Tibial artery (tissue), 4 donors: ENCODE results near the gene KCNJ1.

Experiments
- DNase-seq, 2 donors: peaks; one replicate each; pipeline ENCODE4 v3.0.0-alpha.2; 2019
- H3K27ac ChIP-seq, 2 donors: fragments of 200-600 bp; sonication (generic) in 1 of 2; 1 replicate in 1 of 2; 2 replicates in 1 of 2; pipeline ENCODE4 v1.5.1; 2018 to 2019; ENCODE audit warnings: mild to moderate bottlenecking in 1 of 2
- H3K27me3 ChIP-seq, 2 donors: fragments of 200-600 bp; sonication (generic) in 1 of 2; one replicate each; pipeline versions ENCODE4 v1.5.1 to v1.6.0; 2016 to 2019
- H3K36me3 ChIP-seq, 3 donors: fragments of 200-600 bp; sonication (generic) in 2 of 3; one replicate each; pipeline ENCODE4 v1.5.1; 2016 to 2019; ENCODE audit warnings: mild to moderate bottlenecking in 2 of 3
- H3K4me1 ChIP-seq, 4 donors: fragments of 200-600 bp; sonication (generic) in 2 of 4; 1 replicate in 3 of 4; 2 replicates in 1 of 4; pipeline ENCODE4 v1.5.1; 2016 to 2019
- H3K4me3 ChIP-seq, 2 donors: fragments of 200-600 bp; sonication (generic) in 1 of 2; 1 replicate in 1 of 2; 2 replicates in 1 of 2; pipeline ENCODE4 v1.5.1; 2018 to 2019; ENCODE audit warnings: mild to moderate bottlenecking in 2 of 2
- H3K9me3 ChIP-seq, 3 donors: fragments of 200-600 bp; sonication (generic) in 1 of 3; one replicate each; pipeline ENCODE4 v1.5.1; 2016 to 2019
- intact Hi-C: fragments of 100-400 bp; cut with DNase I; formaldehyde crosslinking; loops from one replicate; pipeline ENCODE4 v1.15.0; 2023; ENCODE audit warnings: low total_unique reads
- TF ChIP-seq, protein P1 (sequence below), 2 experiments: fragments of 200-600 bp in 1 of 2; fragments of 450-650 bp in 1 of 2; IDR thresholded peaks; one replicate each; pipeline ENCODE4 v1.5.1; 2017 to 2019; ENCODE audit warnings: antibody characterized with exemption in 2 of 2, mild to moderate bottlenecking in 1 of 2, moderate library complexity in 1 of 2

The KCNJ1 gene

DNA sequence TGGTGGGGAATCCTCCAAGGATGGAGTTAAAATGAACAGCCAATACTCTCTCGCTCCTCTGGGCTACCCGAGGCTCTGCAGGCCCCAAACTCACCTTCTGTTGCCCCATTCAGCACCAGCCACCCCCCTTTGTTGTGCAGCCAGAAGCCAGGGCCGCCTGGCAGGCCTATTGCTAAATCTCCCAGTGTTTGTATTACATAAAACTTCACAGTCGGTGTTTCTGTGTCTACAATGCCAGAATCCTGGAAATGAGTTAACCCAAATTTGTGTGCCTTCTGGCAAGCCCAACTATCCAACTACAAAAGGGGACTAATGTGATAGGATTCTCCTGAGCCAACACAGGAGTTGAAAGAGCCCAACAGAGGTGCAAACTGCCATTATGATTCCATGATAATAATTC lies 33.4 kb upstream of the KCNJ1 start:
- Histone ChIP-seq H3K4me3 (no peak overlapping the region), H3K27ac (no peak overlapping the region), H3K4me1 (peaks cover 0 to 36% (median 13%) of the 10 kb centered on the region in 4 donors), H3K9me3 (no peaks in the 10 kb centered on the region), H3K36me3 (no peaks in the 10 kb centered on the region), H3K27me3 (no peaks in the 10 kb centered on the region)
- TF ChIP-seq, protein P1, sequence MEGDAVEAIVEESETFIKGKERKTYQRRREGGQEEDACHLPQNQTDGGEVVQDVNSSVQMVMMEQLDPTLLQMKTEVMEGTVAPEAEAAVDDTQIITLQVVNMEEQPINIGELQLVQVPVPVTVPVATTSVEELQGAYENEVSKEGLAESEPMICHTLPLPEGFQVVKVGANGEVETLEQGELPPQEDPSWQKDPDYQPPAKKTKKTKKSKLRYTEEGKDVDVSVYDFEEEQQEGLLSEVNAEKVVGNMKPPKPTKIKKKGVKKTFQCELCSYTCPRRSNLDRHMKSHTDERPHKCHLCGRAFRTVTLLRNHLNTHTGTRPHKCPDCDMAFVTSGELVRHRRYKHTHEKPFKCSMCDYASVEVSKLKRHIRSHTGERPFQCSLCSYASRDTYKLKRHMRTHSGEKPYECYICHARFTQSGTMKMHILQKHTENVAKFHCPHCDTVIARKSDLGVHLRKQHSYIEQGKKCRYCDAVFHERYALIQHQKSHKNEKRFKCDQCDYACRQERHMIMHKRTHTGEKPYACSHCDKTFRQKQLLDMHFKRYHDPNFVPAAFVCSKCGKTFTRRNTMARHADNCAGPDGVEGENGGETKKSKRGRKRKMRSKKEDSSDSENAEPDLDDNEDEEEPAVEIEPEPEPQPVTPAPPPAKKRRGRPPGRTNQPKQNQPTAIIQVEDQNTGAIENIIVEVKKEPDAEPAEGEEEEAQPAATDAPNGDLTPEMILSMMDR (IDR thresholded peaks at IDR 0.05), result no peak
- no peak for DNase-seq
- intact Hi-C loops, result no loop called here

DNA sequence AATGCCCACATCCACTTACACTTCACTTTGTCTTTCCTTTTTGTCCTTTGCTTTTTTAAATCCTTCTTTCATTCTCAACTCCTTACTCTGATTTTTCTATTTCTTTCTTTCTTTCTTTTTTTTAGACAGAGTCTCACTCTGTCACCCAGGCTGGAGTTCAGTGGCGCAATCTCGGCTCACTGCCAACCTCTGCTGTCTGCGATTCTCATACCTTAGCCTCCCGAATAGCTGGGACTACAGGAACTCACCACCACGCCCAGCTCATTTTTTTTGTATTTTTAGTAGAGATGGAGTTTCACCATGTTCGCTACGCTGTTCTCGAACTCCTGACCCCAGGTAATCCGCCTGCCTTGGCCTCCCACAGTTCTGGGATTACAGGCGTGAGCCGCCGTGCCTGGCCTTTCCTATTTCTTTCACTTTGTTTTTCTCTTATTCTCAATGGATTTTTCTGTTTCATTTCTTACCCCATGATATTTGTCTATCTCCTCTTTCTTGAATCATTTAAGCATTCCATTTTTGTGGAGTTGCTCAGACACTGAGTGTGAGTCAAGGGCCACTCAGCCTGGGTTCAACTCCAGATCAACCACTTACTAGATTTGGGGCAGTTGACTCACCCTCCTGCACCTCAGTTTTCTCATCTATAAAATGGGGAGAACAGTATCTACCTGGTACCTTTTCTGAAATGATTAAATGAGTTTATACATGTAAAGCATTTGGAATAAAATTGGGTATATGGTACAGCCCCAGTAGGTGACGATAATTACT lies 31.7 kb upstream of the KCNJ1 start:
- no peaks in the 10 kb centered on the region for H3K9me3 ChIP-seq
- H3K36me3 ChIP-seq, result no peaks in the 10 kb centered on the region
- H3K4me1 ChIP-seq, result peaks cover 0 to 24% (median 6%) of the 10 kb centered on the region in 4 donors
- intact Hi-C loops, result no loop called here
- H3K27ac ChIP-seq, result no peak overlapping the region
- TF ChIP-seq, protein P1 (IDR thresholded peaks at IDR 0.05), result no peak
- H3K27me3 ChIP-seq, result no peaks in the 10 kb centered on the region
- DNase-seq, result no peak
- no peak overlapping the region for H3K4me3 ChIP-seq

DNA sequence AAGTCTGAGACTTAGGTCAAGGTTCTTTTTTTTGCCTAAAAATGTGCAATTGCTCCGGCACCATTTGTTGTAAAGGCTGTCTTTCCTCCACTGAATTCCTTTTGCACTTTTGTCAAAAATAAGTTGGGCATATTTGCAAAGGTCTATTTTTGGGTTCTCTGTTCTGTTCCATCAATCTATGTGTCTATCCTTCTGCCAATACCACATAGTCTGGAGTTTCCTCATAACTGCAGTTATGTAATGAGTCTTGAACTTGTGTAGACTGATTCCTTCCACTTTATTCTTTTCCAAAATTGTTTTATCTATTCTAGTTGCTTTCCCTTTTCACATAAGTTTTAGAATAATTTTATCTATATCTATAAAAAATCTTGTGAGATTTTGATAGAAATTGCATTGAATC lies 30.7 kb upstream of the KCNJ1 start:
- no peak for DNase-seq
- Histone ChIP-seq H3K27me3 (no peaks in the 10 kb centered on the region), H3K9me3 (no peaks in the 10 kb centered on the region), H3K4me1 (peaks cover 0 to 30% (median 6%) of the 10 kb centered on the region in 4 donors), H3K27ac (no peak overlapping the region), H3K36me3 (no peaks in the 10 kb centered on the region), H3K4me3 (no peak overlapping the region)
- TF ChIP-seq, protein P1 (IDR thresholded peaks at IDR 0.05), result no peak
- intact Hi-C loops, result no loop called here

DNA sequence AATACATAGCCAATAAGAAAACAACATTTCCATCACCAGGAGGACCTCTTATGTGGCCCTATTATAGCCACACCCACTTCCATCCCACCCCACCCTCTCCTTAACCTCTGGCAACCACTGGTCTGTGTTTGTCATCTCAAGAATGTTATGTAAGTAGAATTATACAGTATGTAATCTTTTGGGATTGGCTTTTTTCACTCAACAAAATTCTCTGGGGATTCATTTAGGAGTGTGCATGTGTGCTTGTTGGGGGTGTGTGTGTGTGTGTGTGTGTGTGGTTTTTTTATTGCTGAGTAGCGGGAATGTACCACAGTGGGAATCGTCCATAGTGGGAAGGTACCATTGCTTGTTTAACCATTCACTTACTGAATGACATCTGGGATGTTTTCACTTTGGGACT lies 29.3 kb upstream of the KCNJ1 start:
- peaks cover 0 to 35% (median 6%) of the 10 kb centered on the region in 4 donors for H3K4me1 ChIP-seq

DNA sequence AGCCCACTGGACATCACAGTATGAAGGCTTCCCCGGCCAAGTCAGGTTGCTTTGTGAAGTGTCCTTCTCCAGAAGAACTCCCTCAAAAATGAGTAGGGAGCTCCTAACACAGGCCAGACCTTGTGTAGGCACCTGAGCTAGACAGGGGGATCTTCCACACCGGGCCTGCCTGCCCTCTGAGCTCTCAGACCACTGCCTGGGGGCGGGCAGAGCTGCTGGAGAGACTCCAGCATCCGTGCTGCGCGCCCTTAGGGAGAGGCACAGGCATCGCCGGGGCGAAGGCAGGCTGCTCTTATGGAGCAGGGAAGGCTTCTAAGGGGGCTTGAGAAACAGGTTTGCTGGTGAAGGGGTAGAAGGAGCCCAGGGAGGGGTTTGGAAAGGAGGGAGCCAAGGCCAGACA lies 28.4 kb upstream of the KCNJ1 start:
- no peaks in the 10 kb centered on the region for H3K27me3 ChIP-seq
- no peak for DNase-seq
- peaks cover 0 to 43% (median 11%) of the 10 kb centered on the region in 4 donors for H3K4me1 ChIP-seq
- H3K27ac ChIP-seq, result no peak overlapping the region
- H3K36me3 ChIP-seq, result no peaks in the 10 kb centered on the region
- intact Hi-C loops, result no loop called here
- H3K4me3 ChIP-seq, result no peak overlapping the region
- TF ChIP-seq, protein P1 (IDR thresholded peaks at IDR 0.05), result no peak
- no peaks in the 10 kb centered on the region for H3K9me3 ChIP-seq

More for the DNA sequence above, 29.3 kb upstream of the KCNJ1 start:
- H3K9me3 ChIP-seq, result no peaks in the 10 kb centered on the region
- DNase-seq, result no peak
- H3K27ac ChIP-seq, result no peak overlapping the region
- no peak overlapping the region for H3K4me3 ChIP-seq
- H3K36me3 ChIP-seq, result no peaks in the 10 kb centered on the region
- H3K27me3 ChIP-seq, result no peaks in the 10 kb centered on the region
- intact Hi-C loops, result no loop called here
- TF ChIP-seq, protein P1 (IDR thresholded peaks at IDR 0.05), result no peak
